Rectal smooth muscle tissue (tissue), 1 donor: ENCODE measurements around the gene MEF2B.
A peak's percentile ranks its signal among the peaks of the same experiment; 100 is the strongest.

ENCODE experiments used
- H3K27ac ChIP-seq: one replicate; pipeline ENCODE4 v1.7.0; 2013; ENCODE audit warnings: low read depth, low read length, inconsistent platforms
- H3K27me3 ChIP-seq: one replicate; pipeline ENCODE4 v1.7.0; 2013; ENCODE audit warnings: low read length; ENCODE audit not compliant: control insufficient read depth, insufficient read depth
- H3K36me3 ChIP-seq: one replicate; pipeline ENCODE4 v1.7.0; 2013; ENCODE audit warnings: low read length; ENCODE audit not compliant: control insufficient read depth, insufficient read depth
- H3K4me1 ChIP-seq: one replicate; pipeline ENCODE4 v1.7.0; 2013; ENCODE audit warnings: low read length; ENCODE audit not compliant: control insufficient read depth, insufficient read depth
- H3K4me3 ChIP-seq: one replicate; pipeline ENCODE4 v1.7.0; 2013; ENCODE audit warnings: low read length
- H3K9ac ChIP-seq: one replicate; pipeline ENCODE4 v1.7.0; 2013; ENCODE audit warnings: low read length

Gene MEF2B

DNA sequence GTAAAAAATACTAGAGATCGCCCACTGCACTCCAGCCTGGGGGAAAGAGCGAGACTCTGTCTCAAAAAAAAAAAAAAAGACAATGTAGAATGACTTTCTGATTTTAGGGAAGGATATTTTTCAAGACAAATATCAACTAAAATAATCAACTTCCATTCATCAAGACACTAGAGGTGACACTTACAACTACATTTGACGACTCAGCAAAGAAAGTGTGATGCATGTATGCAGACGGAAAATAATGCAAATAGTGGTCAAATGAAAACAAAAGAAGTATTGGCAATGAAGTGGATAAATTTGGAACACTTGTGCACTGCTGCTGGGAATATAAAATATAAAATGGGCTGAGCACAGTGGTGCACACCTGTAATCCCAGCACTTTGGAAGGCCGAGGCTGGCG lies 44.0 kb downstream of the MEF2B start:
- H3K27ac ChIP-seq, result no peak overlapping the region
- H3K27me3 ChIP-seq, result no peaks in the 10 kb centered on the region
- H3K9ac ChIP-seq, result no peak overlapping the region
- no peaks in the 10 kb centered on the region for H3K4me1 ChIP-seq
- H3K36me3 ChIP-seq, result no peaks in the 10 kb centered on the region
- no peak overlapping the region for H3K4me3 ChIP-seq

DNA sequence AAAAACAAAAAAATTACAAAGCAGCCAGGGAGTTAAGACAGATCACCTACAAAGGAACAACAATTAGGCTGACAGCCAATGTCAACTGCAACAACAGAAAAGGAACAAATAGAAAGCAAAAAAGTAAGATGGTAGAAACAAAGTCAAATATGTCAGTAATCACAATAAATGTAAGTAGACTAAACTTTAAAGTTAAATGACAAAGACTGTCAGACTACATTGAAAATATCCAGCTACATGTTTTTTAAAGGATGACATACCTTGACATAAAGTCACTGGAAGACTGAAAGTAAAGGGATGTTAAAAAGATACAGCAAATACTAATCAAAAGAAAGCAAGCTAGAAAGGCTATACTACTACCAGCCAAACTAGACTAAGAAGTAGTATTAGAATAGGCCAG lies 46.7 kb downstream of the MEF2B start:
- Histone ChIP-seq H3K36me3 (peaks cover 4% of the 10 kb centered on the region), H3K4me1 (no peaks in the 10 kb centered on the region), H3K27ac (no peak overlapping the region), H3K4me3 (no peak overlapping the region), H3K27me3 (no peaks in the 10 kb centered on the region), H3K9ac (no peak overlapping the region)

DNA sequence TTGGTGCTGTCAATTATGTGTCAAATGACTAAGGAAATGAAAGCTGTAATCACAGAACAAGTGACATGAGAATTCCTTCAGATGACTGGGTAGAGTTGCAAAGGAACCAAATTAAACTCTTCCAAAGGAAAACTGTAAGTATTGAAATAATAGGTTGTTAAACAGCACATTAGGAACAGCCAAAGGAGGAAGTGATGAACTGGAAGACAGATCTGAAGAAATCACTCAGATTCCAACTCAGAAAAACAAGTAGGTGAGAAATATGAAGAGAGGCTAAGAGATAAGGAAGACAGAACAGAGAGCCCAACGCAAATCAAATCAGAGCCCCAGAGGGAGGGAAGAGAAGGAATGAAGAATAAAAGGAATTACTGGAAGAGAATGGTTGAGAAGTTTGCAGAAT lies 47.2 kb downstream of the MEF2B start:
- Histone ChIP-seq H3K4me1 (no peaks in the 10 kb centered on the region), H3K36me3 (peaks cover 4% of the 10 kb centered on the region), H3K27ac (no peak overlapping the region), H3K27me3 (no peaks in the 10 kb centered on the region), H3K9ac (no peak overlapping the region), H3K4me3 (no peak overlapping the region)

DNA sequence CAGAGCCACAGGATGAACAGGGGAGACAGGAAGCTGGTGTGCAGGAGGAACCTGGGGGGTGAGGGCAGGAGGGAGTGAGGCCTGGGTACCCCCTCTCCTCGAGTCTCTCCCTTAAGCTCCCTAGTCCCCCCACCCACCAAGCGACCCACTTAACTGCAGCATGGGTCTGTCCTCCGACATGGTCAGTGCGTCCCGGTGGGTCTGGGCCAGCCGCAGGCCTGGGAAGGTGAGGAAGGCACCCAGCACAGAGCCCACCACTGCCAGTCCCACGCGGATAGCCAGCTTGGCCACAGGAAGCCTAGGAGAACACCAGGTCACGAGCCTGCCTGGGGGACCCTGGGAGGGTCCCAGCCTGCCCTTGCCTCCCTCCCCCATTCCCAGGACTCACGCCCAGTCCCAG lies 48.7 kb downstream of the MEF2B start:
- no peak overlapping the region for H3K9ac ChIP-seq

DNA sequence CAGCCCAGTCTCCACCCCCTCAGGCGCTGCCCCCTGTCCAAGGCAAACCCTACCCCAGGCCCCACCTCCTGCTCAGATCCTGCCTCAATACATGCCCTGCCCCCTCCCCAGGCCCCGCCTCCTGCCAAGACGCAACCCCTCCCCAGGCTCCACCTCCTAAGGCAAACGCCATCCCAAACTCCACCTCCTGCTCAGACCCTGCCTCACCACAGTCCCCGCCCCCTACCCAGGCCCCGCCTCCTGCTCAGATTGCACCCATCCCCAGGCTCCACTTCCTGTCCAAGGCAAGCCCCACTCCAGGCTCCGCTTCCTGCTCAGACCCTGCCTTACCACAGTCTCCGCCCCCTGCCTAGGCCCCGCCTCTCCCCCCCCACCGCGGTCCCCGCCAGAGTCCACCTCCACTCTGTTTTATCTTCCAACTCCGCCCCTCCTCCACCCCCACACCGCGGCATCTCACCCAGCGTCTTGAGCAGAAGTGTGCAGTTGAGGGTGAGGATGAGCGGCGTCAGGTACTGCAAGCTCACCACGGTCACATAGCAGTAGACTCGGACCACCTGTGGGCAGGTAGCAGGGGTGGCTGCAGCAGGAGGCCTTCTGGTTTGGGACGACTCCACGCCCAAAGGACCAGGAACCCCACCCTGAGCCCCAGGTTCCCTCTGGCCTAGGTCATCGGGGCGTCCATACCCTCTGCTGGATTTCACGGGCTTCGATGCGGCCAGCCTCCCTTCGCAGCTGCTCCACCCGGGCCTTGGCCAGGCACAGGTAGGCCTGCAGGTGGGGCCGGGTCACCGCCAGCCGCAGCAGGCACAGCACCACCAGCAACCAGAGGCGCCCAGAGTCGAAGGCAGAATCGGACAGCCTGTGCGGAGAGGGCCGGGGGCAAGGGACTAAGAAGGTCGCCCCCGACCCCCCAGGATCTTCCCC lies 49.5 kb downstream of the MEF2B start:
- peak overlapping the region; percentile 54 for H3K4me3 ChIP-seq

More for the DNA sequence above, 48.7 kb downstream of the MEF2B start:
- Histone ChIP-seq H3K27ac (peak overlapping the region; percentile 7), H3K4me3 (no peak overlapping the region), H3K4me1 (no peaks in the 10 kb centered on the region), H3K36me3 (peaks cover 4% of the 10 kb centered on the region), H3K27me3 (no peaks in the 10 kb centered on the region)

DNA sequence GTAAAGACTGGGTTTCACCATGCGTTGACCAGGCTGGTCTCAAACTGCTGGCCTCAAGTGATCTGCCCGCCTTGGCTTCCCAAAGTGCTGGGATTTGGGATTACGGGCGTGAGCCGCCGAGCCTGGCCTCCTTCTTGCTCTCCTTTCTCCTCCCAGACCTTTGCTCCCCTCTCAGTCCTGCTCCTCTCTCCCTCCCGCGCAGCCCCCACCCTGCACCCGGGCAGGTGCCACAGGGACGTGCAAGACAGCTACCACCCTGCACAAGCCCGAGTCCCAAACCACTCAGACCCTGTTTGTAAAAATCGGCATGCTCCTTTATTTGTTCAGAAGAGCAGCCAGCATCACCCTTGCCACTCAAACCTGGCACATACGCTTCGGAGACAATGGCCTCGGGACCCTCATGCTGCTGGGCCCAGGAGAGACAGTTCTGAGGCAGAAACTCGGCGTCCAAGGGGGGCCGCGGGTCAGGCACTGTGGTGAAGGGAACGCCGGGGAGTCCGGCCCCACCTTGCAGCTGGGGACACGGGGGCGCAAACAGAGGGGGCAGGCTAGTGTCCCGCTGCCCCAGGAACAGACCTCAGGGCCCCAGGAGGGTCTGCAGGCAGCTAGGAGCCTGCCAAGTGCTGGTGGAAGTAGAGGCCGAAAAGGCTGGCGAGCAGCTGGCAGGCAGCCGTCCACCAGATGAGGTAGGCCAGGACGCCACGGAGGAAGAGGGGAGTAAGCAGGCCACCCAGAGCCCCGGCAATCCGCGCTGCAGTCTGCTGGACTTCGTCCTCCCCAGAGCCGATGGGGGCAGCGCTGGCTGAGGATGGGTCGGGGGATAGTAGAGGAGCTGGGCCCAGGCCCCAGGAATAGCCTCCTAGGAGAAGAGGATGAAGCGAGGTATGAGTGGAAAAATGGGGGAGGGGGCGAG lies 50.5 kb downstream of the MEF2B start:
- Histone ChIP-seq H3K9ac (no peak overlapping the region), H3K4me3 (peak overlapping the region; percentile 21), H3K27me3 (no peaks in the 10 kb centered on the region), H3K27ac (peak overlapping the region; percentile 58), H3K36me3 (peaks cover 4% of the 10 kb centered on the region), H3K4me1 (no peaks in the 10 kb centered on the region)

More for the DNA sequence above, 49.5 kb downstream of the MEF2B start:
- peak overlapping the region; percentile 68 for H3K27ac ChIP-seq
- no peaks in the 10 kb centered on the region for H3K27me3 ChIP-seq
- no peaks in the 10 kb centered on the region for H3K4me1 ChIP-seq
- H3K36me3 ChIP-seq, result peaks cover 4% of the 10 kb centered on the region
- H3K9ac ChIP-seq, result no peak overlapping the region

DNA sequence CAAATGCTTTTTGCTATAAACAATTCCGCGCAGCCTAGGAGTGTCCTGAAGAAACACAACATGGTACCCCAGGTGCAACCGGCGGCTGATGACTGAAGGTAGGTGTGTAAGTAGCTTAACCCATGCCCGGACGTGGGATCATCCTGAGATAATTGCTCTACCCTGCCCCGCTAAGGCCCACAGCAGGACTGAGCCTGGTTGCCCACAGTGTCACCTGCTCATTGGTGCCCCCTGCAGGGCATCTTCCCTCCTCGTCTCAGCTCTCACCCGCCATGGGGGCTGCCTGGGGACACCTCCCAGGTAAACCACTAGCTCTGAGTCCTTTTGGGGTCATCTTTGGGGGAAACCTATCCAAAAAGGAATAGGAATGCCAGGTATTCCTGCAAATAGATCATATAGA lies 54.1 kb downstream of the MEF2B start:
- H3K27ac ChIP-seq, result no peak overlapping the region
- H3K36me3 ChIP-seq, result peaks cover 4% of the 10 kb centered on the region
- H3K27me3 ChIP-seq, result no peaks in the 10 kb centered on the region
- no peak overlapping the region for H3K9ac ChIP-seq
- H3K4me1 ChIP-seq, result no peaks in the 10 kb centered on the region
- no peak overlapping the region for H3K4me3 ChIP-seq

DNA sequence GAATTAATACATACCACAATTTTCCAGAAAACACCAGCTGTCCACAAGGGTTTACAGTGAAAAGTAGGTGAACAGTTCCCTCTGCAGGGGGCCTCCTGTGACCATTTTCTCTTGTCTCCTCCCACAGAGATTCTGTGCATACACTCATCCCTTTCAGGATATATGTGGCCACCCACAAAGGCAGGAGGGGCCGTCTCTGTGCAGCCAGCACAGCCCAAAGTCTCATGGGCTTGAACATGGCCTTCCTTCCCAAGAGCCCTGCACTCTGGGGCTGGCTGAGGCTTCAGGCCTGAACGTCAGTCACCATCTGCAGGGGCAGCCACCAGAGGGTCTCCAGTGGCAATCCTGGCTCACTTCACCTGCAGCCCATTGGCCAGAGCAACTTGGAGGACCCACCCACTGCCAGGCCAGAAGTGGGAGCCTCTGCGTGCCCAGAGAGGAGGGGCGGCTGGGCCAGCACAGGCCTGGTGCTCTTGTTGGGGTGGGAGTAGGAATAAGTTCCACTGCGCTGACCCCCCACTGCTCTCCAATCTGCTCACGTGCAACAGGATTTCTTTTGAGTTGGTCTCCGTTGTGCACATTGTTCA lies 56.9 kb downstream of the MEF2B start:
- Histone ChIP-seq H3K36me3 (no peaks in the 10 kb centered on the region), H3K27ac (no peak overlapping the region), H3K4me3 (no peak overlapping the region), H3K4me1 (no peaks in the 10 kb centered on the region), H3K9ac (no peak overlapping the region), H3K27me3 (no peaks in the 10 kb centered on the region)

DNA sequence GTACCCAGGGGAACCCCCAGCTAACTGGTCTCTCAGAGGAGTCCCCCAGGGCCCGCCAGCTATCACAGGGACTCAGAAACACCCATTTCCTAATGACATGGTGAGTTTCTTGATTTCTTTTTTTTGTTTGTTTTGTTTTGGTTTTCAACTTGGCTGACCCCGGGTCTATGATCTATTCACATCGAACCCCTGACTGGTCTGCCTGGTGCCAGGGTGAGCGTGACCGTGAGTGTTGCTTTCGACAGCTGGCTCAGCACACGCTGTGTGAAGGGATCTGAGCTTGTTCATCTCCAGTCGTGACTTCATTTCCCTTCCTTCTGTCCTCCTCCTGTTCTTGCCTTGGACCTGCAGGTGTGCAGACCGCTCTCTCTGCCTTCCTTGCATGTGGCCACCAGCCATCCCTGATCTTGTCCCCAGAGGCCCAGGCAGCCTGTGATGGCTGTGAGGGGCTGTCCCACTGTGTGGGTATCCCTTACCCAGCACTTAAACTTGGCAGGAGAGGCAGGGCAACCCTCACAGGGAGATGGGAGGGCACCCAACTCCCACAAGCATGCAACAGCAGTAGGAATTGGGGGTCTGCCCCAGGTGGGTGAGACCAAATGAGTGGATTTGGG lies 58.0 kb downstream of the MEF2B start:
- H3K27me3 ChIP-seq, result no peaks in the 10 kb centered on the region
- H3K9ac ChIP-seq, result no peak overlapping the region
- H3K4me1 ChIP-seq, result no peaks in the 10 kb centered on the region
- peaks cover 4% of the 10 kb centered on the region for H3K36me3 ChIP-seq
- no peak overlapping the region for H3K27ac ChIP-seq
- H3K4me3 ChIP-seq, result no peak overlapping the region

DNA sequence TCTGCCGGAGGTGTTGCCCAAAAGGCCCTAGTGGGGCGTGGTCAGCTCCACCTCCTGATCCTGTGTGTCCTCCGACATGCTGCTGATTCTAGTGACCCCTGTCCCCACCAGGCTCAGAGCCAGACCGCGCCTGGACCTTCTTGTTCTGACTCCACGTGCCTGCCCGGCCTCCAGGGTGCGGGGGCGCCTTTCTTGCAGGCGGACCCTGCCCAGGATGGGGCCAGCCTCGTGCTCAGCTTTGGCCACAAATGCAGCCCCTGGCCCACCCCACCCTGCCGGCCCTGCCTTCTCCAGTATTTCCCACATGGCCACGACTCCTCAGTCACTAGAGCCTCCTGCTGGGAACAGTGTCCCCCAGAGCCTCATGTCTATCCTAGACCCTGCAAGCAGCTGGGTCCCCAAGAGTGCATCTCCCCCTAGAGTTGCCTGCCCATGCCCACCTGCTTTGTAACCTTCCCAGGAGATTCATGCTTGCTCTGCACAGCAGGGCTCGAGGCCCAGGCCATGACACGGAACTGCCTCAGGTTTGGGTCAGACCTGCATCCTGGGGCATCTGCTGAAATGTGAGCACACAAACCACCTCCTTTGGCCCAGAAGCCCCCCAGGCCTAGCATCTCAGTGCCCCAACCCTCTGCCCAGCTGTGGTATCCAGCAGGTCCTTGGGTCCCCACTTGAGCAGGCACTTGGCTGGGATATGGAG lies 58.8 kb downstream of the MEF2B start:
- Histone ChIP-seq H3K9ac (no peak overlapping the region), H3K4me1 (no peaks in the 10 kb centered on the region), H3K27me3 (no peaks in the 10 kb centered on the region), H3K36me3 (peaks cover 4% of the 10 kb centered on the region), H3K27ac (no peak overlapping the region), H3K4me3 (no peak overlapping the region)

DNA sequence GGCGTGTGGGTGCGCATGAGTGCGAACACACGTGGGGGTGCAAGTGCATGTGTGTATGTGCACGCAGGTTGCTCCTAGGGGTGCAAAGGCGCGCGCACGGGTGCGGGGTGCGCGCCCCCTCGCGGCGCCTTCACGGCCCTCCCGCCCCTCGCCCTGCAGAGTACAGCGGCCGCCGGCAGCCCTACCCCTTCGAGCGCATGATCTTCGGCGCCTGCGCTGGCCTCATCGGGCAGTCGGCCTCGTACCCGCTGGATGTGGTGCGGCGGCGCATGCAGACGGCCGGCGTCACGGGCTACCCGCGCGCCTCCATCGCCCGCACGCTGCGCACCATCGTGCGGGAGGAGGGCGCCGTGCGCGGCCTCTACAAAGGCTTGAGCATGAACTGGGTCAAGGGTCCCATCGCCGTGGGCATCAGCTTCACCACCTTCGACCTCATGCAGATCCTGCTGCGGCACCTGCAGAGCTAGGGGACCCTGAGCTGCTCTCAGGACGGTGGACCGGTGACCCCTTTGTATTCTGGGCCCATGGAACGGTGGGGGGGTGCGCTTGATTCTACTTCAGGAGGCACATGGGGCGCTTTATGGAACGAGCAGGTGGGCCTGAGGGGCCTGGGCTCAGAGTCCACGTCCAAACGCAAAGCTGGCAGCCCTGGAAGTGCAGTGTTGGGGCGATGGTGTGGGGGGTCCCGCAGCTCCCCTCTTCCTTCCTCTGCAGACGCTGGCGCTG lies 59.5 kb downstream of the MEF2B start:
- Histone ChIP-seq H3K27me3 (no peaks in the 10 kb centered on the region), H3K27ac (no peak overlapping the region), H3K4me3 (no peak overlapping the region), H3K9ac (no peak overlapping the region), H3K36me3 (peaks cover 4% of the 10 kb centered on the region), H3K4me1 (no peaks in the 10 kb centered on the region)
